SK-N-SH (cell line): Measurements from ENCODE around the gene PRR11.
A peak's percentile ranks its signal among the peaks of the same experiment; 100 is the strongest.

ENCODE experiments used
- CTCF ChIP-seq: fragments of 200-600 bp; sonication (generic); IDR thresholded peaks from 2 replicates; pipeline ENCODE4 v1.6.1; 2017; ENCODE audit warnings: antibody characterized with exemption, mild to moderate bottlenecking, moderate library complexity
- MAX ChIP-seq: IDR thresholded peaks from 2 replicates; pipeline ENCODE4 v1.4.0; 2012; ENCODE audit warnings: low read depth
- POLR2AphosphoS5 ChIP-seq: IDR thresholded peaks from 2 replicates; pipeline ENCODE4 v1.6.1; 2012; ENCODE audit warnings: low read depth, low read length
- REST ChIP-seq: IDR thresholded peaks from 2 replicates; pipeline ENCODE4 v1.6.1; 2012; ENCODE audit warnings: mild to moderate bottlenecking, low read depth, low read length, moderate library complexity
- TAF1 ChIP-seq: IDR thresholded peaks from 2 replicates; pipeline ENCODE4 v1.6.1; 2012; ENCODE audit warnings: low read depth, mild to moderate bottlenecking, low read length, moderate library complexity, borderline replicate concordance
- ZBTB33 ChIP-seq: IDR thresholded peaks from 2 replicates; pipeline ENCODE4 v1.4.0; 2012; ENCODE audit warnings: low read depth, borderline replicate concordance

DNA sequence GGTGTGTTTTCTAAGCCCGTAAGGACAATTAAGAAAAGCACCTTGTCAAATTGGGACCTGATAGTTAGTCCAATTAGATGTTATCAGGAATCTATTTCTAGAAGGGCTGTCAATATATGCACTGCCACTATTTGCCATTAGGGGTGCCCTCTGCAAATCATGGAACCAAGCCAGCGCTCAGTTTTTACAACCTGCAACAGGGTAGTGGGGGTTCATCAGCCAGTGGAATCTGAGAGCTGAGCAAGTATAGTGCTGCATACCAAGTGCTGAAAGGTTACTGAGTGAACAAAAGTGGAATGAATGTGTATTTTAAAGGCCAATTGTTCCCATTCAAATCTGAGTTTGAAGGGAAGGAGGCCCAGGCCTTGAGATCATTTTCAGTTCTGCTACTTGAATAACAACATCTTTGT, 10.4 kb downstream of the PRR11 start:
- TF ChIP-seq MAX (no peak), ZBTB33 (no peak), REST (peak; percentile 36; the same call in 1 of the 2 replicates), TAF1 (no peak), POLR2AphosphoS5 (no peak), CTCF (peak; percentile 84)
